Measurements from ENCODE around the gene GPATCH4.
A peak's percentile ranks its signal among the peaks of the same experiment; 100 is the strongest.
"Not testable (repeated sequence)": the region's sequence is repeated elsewhere in the genome, so short reads cannot be mapped to it uniquely, and the experiment has no call there.

The GPATCH4 gene

GRCh38 chr1:156632355-156632754, 31.1 kb upstream of the GPATCH4 start:
- WGBS (ENCODE audit: extremely low coverage, insufficient coverage, insufficient read length) = no CpG with 5 or more reads among the region's 3 CpGs
- Histone ChIP-seq H3K27me3 (ENCODE audit: insufficient read depth, low read length) (no peaks in the 10 kb centered on the region), H3K4me3 (ENCODE audit: low read depth, low read length) (no peak overlapping the region), H3K4me1 (ENCODE audit: control insufficient read depth in 1 of 2, insufficient read depth in 2 of 2, low read length in 2 of 2) (no peaks in the 10 kb centered on the region), H3K36me3 (ENCODE audit: control insufficient read depth in 1 of 2, insufficient read depth in 2 of 2, low read length in 2 of 2) (no peaks in the 10 kb centered on the region), H3K4ac (ENCODE audit: low read depth, low read length) (no peak overlapping the region), H4K8ac (ENCODE audit: low read depth, low read length) (no peak overlapping the region), H2BK12ac (ENCODE audit: low read length) (no peak overlapping the region), H3K79me1 (ENCODE audit: low read length) (no peaks in the 10 kb centered on the region), H3K27ac (ENCODE audit: low read depth, low read length) (no peak overlapping the region), H2BK5ac (ENCODE audit: low read depth, low read length, poor library complexity) (no peak overlapping the region), H2BK120ac (ENCODE audit: insufficient read depth, low read length, poor library complexity) (no peak overlapping the region), H3K9ac (ENCODE audit: low read length) (no peak overlapping the region), H3K23ac (ENCODE audit: low read length) (no peak overlapping the region), H4K91ac (ENCODE audit: low read depth, low read length) (no peak overlapping the region), H3K14ac (ENCODE audit: low read length) (no peak overlapping the region), H3K18ac (ENCODE audit: low read length) (no peak overlapping the region), H3K79me2 (ENCODE audit: control insufficient read depth, insufficient read depth, low read length, poor library complexity) (no peaks in the 10 kb centered on the region), H4K12ac (ENCODE audit: low read depth, low read length) (no peak overlapping the region), H2AK5ac (ENCODE audit: low read length) (no peak overlapping the region), H2AFZ (ENCODE audit: insufficient read depth, low read length, poor library complexity) (no peak overlapping the region), H3K9me3 (ENCODE audit: insufficient read depth, low read depth, low read length) (no peaks in the 10 kb centered on the region), H3K4me2 (ENCODE audit: low read length) (no peak overlapping the region)
- peak in 1 of 2 donors; percentile 35 for DNase-seq

- H3K9me3 ChIP-seq (ENCODE audit: insufficient read depth, low read depth, low read length); H3K4me1 ChIP-seq (ENCODE audit: control insufficient read depth in 1 of 2, insufficient read depth in 2 of 2, low read length in 2 of 2); H2BK120ac ChIP-seq (ENCODE audit: insufficient read depth, low read length, poor library complexity); H2AK5ac ChIP-seq (ENCODE audit: low read length); H3K9ac ChIP-seq (ENCODE audit: low read length); H3K36me3 ChIP-seq (ENCODE audit: control insufficient read depth in 1 of 2, insufficient read depth in 2 of 2, low read length in 2 of 2); H3K14ac ChIP-seq (ENCODE audit: low read length); H2BK12ac ChIP-seq (ENCODE audit: low read length); DNase-seq; H3K79me2 ChIP-seq (ENCODE audit: control insufficient read depth, insufficient read depth, low read length, poor library complexity); H3K27me3 ChIP-seq (ENCODE audit: insufficient read depth, low read length); H3K4ac ChIP-seq (ENCODE audit: low read depth, low read length); H2AFZ ChIP-seq (ENCODE audit: insufficient read depth, low read length, poor library complexity); H3K18ac ChIP-seq (ENCODE audit: low read length); H3K23ac ChIP-seq (ENCODE audit: low read length); H4K12ac ChIP-seq (ENCODE audit: low read depth, low read length); H3K27ac ChIP-seq (ENCODE audit: low read depth, low read length); H4K8ac ChIP-seq (ENCODE audit: low read depth, low read length); H3K79me1 ChIP-seq (ENCODE audit: low read length); H2BK5ac ChIP-seq (ENCODE audit: low read depth, low read length, poor library complexity); H3K4me3 ChIP-seq (ENCODE audit: low read depth, low read length); H3K4me2 ChIP-seq (ENCODE audit: low read length); H4K91ac ChIP-seq (ENCODE audit: low read depth, low read length): not testable (repeated sequence)
- WGBS (ENCODE audit: extremely low coverage, insufficient coverage, insufficient read length) = no CpG with 5 or more reads among the region's 9 CpGs
These were observed 29.9 kb upstream of the GPATCH4 start for GRCh38 chr1:156631152-156631551.

DNA sequence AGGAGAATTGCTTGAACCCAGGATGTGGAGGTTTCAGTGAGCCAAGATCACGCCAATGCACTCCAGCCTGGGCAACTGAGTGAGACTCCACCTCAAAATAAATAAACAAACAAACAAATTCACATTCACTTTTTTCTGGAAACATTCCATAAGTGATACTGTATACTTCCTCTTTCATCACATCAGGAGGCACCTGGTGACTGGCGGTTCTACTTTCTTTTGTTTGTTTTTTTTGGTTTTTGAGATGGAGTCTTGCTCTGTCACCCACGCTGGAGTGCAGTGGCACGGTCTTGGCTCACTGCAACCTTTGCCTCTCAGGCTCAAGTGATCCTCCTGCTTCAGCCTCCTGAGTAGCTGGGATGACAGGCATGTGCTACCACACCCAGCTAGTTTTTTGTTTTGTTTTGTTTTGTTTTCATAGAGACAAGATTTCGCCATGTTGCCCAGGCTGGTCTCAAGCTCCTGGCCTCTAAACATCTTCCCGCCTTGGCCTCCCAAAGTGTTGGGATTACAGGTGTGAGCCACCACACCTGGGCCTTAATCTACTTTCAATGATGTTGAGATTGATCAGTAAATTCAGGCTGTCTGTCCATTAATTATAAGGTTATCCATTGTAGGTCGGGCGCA, 28.7 kb upstream of the GPATCH4 start:
- Histone ChIP-seq H4K8ac (ENCODE audit: low read depth, low read length) (no peak overlapping the region), H3K9ac (ENCODE audit: low read length) (no peak overlapping the region), H3K4me3 (ENCODE audit: low read depth, low read length) (no peak overlapping the region), H2AK5ac (ENCODE audit: low read length) (no peak overlapping the region), H2BK5ac (ENCODE audit: low read depth, low read length, poor library complexity) (no peak overlapping the region), H2BK12ac (ENCODE audit: low read length) (no peak overlapping the region), H3K36me3 (ENCODE audit: control insufficient read depth in 1 of 2, insufficient read depth in 2 of 2, low read length in 2 of 2) (no peaks in the 10 kb centered on the region), H2AFZ (ENCODE audit: insufficient read depth, low read length, poor library complexity) (no peak overlapping the region), H3K23ac (ENCODE audit: low read length) (no peak overlapping the region), H3K27me3 (ENCODE audit: insufficient read depth, low read length) (peaks cover 8% of the 10 kb centered on the region), H2BK120ac (ENCODE audit: insufficient read depth, low read length, poor library complexity) (no peak overlapping the region), H3K18ac (ENCODE audit: low read length) (no peak overlapping the region), H3K4me2 (ENCODE audit: low read length) (no peak overlapping the region), H3K9me3 (ENCODE audit: insufficient read depth, low read depth, low read length) (peaks cover 3% of the 10 kb centered on the region), H3K4ac (ENCODE audit: low read depth, low read length) (no peak overlapping the region), H4K12ac (ENCODE audit: low read depth, low read length) (no peak overlapping the region), H4K91ac (ENCODE audit: low read depth, low read length) (no peak overlapping the region), H3K4me1 (ENCODE audit: control insufficient read depth in 1 of 2, insufficient read depth in 2 of 2, low read length in 2 of 2) (peaks cover 2 to 3% of the 10 kb centered on the region in 2 experiments), H3K14ac (ENCODE audit: low read length) (no peak overlapping the region), H3K79me2 (ENCODE audit: control insufficient read depth, insufficient read depth, low read length, poor library complexity) (no peaks in the 10 kb centered on the region), H3K79me1 (ENCODE audit: low read length) (no peaks in the 10 kb centered on the region), H3K27ac (ENCODE audit: low read depth, low read length) (no peak overlapping the region)
- WGBS (ENCODE audit: extremely low coverage, insufficient coverage, insufficient read length) = no CpG with 5 or more reads among the region's 8 CpGs
- peak; percentile 42 to 83 for DNase-seq

DNA sequence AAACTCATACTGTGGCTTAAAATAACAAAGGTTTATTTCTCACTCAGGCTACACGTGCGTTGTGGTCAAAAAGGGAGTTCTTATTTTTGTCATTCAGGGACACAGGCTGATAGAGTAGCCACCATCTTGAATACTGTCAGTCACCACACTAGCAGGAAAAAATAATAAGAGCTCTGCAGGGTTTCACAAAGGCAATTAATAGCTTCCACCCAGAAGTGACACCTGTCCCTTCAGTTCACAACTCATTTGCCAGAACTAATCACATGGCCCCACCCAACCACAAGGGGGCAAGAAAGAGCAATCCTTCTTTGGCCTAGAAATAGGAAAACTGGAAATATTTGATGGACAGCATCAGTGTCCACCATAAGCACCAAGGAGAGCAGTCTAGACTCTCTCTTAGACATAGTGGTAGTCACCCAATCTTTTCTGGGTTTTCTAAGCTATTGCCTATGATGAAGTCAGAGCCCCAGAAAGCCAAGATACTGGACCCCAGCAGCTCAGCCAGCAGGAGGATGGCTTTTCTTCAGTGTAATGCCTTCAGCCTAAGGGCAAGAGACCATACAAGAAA, 26.1 kb upstream of the GPATCH4 start:
- no peak overlapping the region for H2AK5ac ChIP-seq (ENCODE audit: low read length)
- H3K18ac ChIP-seq (ENCODE audit: low read length) = no peak overlapping the region
- H2BK5ac ChIP-seq (ENCODE audit: low read depth, low read length, poor library complexity) = no peak overlapping the region
- no peak overlapping the region for H3K4me2 ChIP-seq (ENCODE audit: low read length)
- no CpG with 5 or more reads among the region's 2 CpGs for WGBS (ENCODE audit: extremely low coverage, insufficient coverage, insufficient read length)
- no peak overlapping the region for H2AFZ ChIP-seq (ENCODE audit: insufficient read depth, low read length, poor library complexity)
- no peak overlapping the region for H3K4ac ChIP-seq (ENCODE audit: low read depth, low read length)
- no peaks in the 10 kb centered on the region for H3K79me2 ChIP-seq (ENCODE audit: control insufficient read depth, insufficient read depth, low read length, poor library complexity)
- no peak overlapping the region for H3K4me3 ChIP-seq (ENCODE audit: low read depth, low read length)
- H3K4me1 ChIP-seq (ENCODE audit: control insufficient read depth in 1 of 2, insufficient read depth in 2 of 2, low read length in 2 of 2) = peaks cover 4 to 5% of the 10 kb centered on the region in 2 experiments
- no peaks in the 10 kb centered on the region for H3K79me1 ChIP-seq (ENCODE audit: low read length)
- H4K8ac ChIP-seq (ENCODE audit: low read depth, low read length) = no peak overlapping the region
- H3K27me3 ChIP-seq (ENCODE audit: insufficient read depth, low read length) = peaks cover 29% of the 10 kb centered on the region
- no peak overlapping the region for H4K12ac ChIP-seq (ENCODE audit: low read depth, low read length)
- no peak overlapping the region for H3K23ac ChIP-seq (ENCODE audit: low read length)
- no peak overlapping the region for H3K14ac ChIP-seq (ENCODE audit: low read length)
- peaks cover 5% of the 10 kb centered on the region for H3K9me3 ChIP-seq (ENCODE audit: insufficient read depth, low read depth, low read length)
- H3K27ac ChIP-seq (ENCODE audit: low read depth, low read length) = no peak overlapping the region
- no peak overlapping the region for H2BK120ac ChIP-seq (ENCODE audit: insufficient read depth, low read length, poor library complexity)
- no peak overlapping the region for H2BK12ac ChIP-seq (ENCODE audit: low read length)
- H3K9ac ChIP-seq (ENCODE audit: low read length) = no peak overlapping the region
- H4K91ac ChIP-seq (ENCODE audit: low read depth, low read length) = no peak overlapping the region
- no peaks in the 10 kb centered on the region for H3K36me3 ChIP-seq (ENCODE audit: control insufficient read depth in 1 of 2, insufficient read depth in 2 of 2, low read length in 2 of 2)
- peak; percentile 44 to 91 for DNase-seq
